ENCODE data around the gene NFATC4.
A peak's percentile ranks its signal among the peaks of the same experiment; 100 is the strongest.

The NFATC4 gene

GRCh38 chr14:24390701-24391468 is 22.9 kb downstream of the NFATC4 start:
- DNase-seq: peak in 1 of 2 experiments; percentile 20

GRCh38 chr14:24392325-24393091 is 24.5 kb downstream of the NFATC4 start:
- DNase-seq: no peak

- DNase-seq: no peak
Measured at GRCh38 chr14:24394275-24394674, 26.3 kb downstream of the NFATC4 start.

GRCh38 chr14:24395609-24396582 is 27.9 kb downstream of the NFATC4 start:
- no peak for DNase-seq

GRCh38 chr14:24397639-24398292 is 29.8 kb downstream of the NFATC4 start:
- DNase-seq: no peak

GRCh38 chr14:24398293-24398652 is 30.3 kb downstream of the NFATC4 start:
- peak in 1 of 2 experiments; percentile 63 for DNase-seq

GRCh38 chr14:24398653-24399446 is 30.9 kb downstream of the NFATC4 start, which contains the start of gene NYNRIN:
TSS of gene NYNRIN (plus strand) at chr14:24399003. CDS start at chr14:24399247, 244 bp downstream.
- no peak for DNase-seq

GRCh38 chr14:24399447-24399822 is 31.5 kb downstream of the NFATC4 start:
- DNase-seq: no peak

GRCh38 chr14:24399999-24400718 is 32.2 kb downstream of the NFATC4 start:
- no peak for DNase-seq

GRCh38 chr14:24401810-24402702 is 34.1 kb downstream of the NFATC4 start:
- no peak for DNase-seq

GRCh38 chr14:24403294-24403998 is 35.5 kb downstream of the NFATC4 start:
- no peak for DNase-seq

GRCh38 chr14:24404814-24405213 is 36.8 kb downstream of the NFATC4 start:
- no peak for DNase-seq

- DNase-seq: no peak
Measured at GRCh38 chr14:24406416-24406815, 38.4 kb downstream of the NFATC4 start.

- no peak for DNase-seq
Measured at GRCh38 chr14:24407608-24408325, 39.8 kb downstream of the NFATC4 start.

- DNase-seq: peak; percentile 74 to 94
Measured at GRCh38 chr14:24408764-24409163, 40.8 kb downstream of the NFATC4 start.

GRCh38 chr14:24409192-24409591 is 41.2 kb downstream of the NFATC4 start:
- DNase-seq: peak; percentile 45 to 85

- DNase-seq: no peak
Measured at GRCh38 chr14:24409956-24410355, 42.0 kb downstream of the NFATC4 start.

Data from NCI-H446 (cell line).